GM21526 (cell line): Measurements from ENCODE around the gene ODC1.

Experiments used
- ATAC-seq: cut with Tn5 transposase; IDR thresholded peaks from one replicate; pipeline ENCODE4 v1.9.1; 2021; ENCODE audit warnings: moderate library complexity; ENCODE audit not compliant: unreplicated experiment, low FRiP score

The ODC1 gene

DNA sequence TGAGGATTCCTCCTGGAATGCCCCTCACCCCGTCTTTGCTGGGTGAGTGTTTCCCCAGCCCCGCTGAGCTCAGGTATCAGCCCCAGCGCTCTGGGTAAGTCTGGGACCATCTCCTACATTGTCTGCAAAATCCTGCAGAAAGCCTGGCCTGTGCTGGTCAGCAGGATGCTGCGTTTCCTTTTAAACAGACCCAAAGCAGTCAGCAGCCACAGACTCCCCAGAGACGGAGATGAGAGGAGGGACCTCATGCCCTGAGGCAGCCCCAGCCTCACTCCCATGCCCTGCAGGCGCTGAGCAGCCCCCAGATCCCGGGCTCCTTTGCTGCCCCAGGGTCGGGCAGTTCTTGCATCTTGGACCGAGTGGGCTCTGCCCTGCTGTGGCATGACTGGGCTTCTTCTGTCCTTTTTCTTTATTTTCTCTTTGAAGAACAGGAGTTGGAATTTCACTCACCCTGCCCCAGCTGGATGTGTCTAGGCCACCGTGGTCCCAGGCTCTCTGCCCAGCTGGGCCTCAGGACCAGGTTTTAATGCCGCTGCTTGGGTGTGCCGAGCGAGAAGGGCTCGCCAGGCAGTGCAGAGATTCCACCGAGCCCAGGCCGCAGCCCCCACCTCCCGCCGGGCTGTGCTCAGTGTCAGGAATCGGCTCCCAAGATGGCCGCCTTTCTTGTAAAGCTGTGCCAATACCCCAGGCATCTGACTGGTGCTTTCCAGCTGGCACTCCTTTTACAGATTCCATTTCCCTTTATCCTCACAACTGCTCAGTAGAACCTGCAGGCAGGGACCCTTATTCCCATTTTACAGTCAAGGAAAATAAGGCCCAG, 43.6 kb downstream of the ODC1 start:
- ATAC-seq = no peak

DNA sequence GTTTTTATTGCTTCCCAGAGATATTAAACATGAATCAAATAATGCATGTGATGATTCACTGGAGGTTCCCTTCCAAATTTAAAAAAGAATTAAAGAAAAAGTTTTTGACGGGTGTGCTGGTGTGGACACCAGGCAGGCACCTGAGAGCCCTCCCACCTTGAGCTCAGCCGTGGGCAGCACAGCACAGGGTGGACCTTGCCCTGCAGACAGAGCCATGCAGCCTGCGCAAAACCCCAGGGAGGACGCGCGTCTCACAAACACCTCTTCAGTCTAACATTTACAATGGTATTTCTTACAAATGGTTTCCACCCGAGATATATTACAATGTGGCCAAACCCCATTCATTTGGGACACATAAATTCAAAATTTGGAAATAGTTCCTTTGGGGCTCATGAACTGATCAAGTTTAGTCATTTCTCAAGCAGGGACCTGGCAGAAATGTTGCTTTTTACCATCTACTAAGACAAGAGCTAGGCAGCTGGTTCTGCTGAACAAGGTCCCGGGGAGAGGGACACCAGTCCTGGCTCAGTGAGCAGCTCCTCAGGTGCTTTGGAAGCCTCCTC, 45.4 kb downstream of the ODC1 start:
- ATAC-seq = no peak

DNA sequence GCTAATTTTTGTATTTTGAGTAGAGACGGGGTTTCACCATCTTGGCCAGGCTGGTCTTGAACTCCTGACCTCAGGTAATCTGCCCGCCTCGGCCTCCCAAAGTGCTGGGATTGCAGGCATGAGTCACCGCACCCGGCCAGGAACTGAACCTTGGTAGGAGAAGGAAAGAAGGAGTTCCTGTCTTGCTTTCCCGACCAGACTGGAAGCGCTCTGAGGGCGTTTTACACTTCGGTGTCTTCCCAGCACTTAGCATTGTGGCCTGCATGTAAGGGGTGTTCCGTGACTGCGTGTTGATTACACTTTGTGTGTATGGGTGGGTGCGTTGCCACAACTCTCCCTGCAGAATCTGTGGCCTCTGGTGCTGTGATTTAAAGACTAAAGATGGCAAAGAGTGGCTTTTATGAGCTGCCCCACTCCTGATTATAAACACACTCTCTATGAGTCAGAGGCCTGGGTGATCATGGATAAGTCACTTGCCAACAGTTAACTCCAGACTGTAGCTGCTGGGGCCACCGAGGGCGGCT, 46.0 kb downstream of the ODC1 start:
- no peak for ATAC-seq

DNA sequence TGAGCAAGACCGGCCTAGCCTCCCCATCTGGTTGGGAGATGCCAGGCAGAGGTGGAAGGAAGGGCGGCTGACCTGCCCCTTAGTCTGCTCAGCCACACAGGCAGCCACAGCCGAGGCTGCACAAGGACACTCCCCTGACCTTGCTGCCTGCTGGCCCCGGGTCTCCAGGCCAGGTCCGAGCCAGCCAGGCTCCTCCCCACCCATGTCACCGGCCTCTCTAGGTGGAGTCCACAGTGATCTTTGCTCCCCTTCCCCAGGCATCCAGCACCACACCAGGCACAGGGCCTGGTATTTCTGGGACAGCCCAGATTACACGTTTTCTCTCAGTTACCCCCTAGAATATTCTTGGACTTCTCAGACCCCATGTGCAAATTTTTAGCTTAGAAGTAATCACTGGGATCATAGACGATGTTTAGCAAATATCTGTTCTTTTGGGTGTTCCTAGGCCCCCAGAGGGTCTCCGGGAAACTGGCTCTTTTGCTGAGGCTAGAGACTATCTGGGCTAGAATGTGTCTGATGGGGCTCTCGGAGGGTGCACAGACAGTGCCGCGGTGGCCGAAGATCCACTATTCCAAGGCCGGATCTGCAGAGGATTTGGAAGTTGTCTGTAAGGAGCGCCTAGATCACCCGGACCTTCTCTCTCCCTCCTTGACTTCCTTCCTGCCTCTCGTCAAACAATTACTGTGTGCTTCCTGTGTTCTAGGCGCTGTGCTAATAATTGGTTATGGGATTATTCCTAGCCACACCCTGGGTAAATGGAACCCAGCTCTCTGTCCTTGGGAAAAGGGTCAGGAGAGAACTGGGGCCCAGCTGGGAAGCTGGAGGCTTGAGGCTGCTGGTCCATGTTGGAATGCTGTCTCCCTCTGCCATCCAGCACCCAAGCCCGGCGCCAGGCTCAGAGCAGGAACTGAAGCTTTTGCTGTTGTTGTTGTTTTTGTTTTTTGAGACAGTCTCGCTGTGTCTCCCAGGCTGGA, 46.9 kb downstream of the ODC1 start:
- no peak for ATAC-seq

DNA sequence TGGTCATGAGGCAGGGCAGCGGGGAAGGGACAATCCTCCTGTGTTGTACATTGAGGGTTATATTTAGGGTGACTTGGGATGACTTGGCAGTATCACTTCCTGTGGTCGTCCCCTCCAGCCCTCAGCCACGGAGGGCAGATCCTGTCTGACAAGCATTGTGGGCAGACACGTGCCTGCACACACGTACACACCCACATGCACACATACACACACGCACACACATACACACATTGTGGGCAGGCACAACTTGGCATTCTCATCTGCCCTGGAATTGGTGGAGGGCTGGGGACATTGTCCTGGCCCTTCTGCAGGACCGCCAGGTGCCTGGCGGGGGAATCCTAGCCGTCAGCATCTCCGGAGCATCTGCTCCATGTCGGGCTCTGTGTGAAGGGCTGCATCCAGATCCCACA, 47.6 kb downstream of the ODC1 start:
- ATAC-seq = no peak

DNA sequence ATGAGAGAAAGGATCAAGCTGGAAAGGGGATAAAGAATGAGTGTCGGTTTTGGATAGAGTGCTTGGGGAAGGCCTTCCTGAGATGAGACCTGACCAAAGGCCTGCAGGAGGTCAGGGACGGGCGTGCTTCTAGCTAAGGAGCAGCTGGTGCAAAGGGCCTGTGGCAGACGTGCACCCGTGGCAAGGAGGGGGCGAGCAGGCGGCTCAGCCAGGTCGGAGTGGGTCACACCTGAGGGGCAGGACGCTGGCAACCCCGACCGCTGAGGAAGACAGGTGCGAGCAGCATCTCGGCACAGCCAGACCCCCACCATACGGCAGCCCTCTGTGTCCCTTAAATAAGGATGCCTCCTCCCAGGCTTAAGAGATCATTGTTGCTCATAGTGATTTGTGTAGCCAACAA, 48.1 kb downstream of the ODC1 start:
- no peak for ATAC-seq

DNA sequence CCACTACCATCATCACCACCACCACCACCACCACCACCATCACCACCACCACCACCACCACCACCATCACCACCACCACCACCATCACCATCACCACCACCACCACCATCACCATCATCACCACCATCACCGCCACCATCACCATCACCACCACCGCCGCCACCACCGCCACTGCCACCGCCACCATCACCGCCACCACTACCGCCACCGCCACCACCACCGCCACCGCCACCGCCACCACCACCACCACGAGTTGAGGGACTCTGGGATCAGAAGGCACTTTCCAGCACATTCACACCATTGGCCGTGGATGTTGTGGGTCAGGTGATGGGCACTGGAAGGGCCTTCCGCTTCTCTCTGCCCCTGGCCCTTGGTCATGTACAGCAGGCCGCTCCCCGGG, 48.8 kb downstream of the ODC1 start:
- ATAC-seq = no peak

DNA sequence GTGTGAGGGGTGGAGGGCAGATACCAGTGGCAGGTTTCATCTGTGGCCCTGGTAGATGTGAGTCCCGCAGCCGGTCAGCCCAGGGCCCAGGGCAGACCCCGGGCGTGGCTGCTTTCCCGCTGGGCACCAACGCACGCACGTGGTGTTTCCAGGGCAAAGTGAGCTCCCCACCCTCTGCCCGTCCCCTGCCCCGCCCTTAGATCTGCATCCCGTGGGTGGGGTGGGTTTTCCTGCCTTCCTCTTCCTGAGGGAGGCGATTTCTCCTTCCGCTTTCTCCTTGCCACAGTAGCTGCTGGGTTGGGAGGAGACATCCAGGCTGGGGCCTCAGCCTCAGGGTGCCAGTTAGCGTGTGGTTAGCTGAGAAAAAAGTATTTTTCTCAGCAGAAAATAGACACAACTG, 49.6 kb downstream of the ODC1 start:
- ATAC-seq = no peak

DNA sequence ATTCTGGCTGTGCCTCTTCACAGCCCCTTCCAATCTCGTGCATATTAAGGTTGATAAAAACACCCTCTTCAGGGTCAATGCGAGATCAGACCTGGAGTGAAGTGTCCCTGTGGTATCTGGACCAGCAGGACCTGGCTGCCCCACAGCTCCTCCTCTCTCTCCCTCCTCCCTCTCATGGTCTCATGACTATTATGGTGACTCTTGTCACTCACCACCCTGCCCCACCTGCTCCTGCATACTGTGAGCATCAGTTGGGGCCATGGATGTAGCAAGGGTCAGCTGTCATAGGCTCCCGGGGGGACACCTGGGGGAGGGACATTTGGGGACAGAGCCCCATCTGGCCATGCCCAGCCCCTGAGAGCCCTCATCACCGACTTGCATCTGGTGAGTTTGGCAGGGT, 50.2 kb downstream of the ODC1 start:
- ATAC-seq = no peak

DNA sequence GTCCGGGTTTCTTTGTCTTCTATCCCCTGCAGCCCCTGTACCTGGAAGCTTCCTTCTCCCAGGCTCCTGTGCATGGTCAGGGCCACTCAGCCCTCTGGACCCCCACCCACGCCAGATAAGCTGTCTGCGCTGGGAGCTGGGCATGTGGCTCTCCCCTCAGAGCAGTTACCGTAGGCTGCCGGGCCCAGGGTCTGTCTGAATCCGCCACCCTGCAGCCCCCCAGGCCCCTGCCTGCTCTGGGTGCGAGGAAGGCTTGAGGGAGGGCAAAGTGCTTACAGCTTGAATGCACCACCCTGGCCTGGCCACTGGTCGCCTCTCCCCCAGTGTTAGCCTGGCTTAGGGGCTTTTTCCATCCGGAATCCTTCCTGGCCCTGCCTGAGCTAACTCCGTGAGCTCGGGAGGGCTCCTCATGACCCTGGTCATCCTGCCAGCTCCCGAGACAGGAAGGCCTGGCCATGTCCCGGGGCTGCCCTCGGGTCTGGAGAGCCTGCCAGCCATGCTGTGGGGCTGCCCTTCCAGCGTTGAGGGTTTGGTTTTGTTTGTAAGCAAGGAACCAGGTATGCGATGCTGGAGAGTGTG, 50.7 kb downstream of the ODC1 start:
- no peak for ATAC-seq

DNA sequence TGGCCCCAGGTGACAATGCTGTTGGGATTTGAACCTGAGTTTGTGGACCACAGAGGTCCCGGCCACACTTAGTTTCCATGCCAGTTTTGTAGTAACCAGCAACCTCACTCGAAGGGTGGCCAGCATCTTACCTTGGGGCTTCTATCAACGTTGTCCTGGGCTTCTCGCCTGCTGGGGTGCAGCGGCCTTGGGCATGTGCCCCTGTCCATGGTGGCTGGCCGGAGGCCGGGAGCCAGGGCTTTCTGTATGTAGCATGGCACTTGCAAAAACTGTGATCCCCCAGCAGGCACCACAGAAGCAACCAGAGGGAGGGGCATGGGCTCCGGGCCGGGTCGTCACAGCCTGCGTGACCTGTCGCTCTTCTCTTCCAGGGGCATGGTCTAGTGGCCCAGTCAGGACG, 51.7 kb downstream of the ODC1 start:
- ATAC-seq = no peak

DNA sequence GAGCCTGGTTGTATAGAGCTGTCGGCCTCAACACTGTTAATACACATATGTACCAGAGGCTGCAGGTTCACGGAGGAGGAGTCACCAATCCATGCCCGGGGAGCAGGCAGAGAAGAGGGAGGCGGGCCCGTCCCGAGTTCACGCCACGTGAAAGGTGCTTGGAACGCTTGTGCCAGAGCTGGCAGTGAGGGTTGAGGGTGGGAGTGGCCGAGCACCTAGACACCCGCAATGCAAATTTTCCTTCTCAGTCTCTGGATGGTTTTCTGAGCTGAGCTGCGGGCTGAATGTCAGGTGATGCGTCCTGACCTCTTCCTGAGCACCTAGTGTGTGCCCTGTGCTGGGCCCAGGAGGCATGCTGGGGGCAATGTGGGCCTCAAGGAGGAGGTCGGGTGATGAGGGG, 52.2 kb downstream of the ODC1 start:
- ATAC-seq = no peak

DNA sequence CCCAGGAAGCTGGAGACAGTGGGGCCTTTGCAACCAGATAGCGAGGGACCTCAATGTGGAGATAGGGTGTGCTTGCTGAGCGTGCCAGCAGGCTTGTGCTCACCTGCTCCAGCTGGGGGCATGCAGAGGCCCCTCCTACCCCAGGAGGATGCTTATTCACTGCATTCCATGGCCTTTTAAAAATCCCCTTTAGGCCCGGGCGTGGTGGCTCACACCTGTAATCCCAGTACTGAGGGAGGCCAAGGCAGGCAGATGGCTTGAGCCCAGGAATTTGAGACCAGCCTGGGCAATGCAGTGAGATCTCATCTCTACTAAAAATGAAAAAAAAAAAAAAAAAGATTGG, 54.5 kb downstream of the ODC1 start:
- no peak for ATAC-seq

DNA sequence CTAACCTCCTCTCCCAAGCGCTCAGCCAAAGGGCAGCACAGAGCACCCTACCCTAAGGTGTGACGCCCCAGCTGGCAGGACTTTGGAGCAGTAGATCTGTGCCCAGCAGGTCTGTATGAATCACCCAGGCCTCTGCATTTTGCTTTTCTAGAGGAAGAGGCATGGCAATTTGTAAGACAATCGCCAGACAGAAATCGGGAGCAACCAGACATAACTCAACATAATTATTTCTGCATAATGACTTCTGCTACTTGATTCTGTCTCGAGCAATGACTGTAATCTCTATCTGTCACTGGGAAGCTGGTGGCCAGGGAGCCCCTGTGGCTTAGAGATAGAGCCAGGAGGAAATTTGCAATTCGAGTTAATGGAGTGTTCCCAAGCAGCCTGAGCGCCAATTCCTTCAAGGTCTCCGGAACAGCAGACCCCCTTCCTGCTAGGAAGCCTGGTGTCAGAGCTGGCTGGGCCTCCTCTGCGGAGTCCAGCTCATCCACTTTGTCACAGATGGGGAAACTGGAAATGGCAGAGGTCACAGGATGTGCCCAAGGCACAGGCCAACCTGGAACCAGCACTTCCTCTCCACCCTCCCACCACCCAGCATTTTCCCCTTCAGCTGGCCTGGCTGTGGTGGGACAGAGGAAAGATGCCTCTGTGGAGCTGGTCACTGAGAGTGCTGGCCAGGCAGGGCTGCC, 55.0 kb downstream of the ODC1 start:
- ATAC-seq = no peak

DNA sequence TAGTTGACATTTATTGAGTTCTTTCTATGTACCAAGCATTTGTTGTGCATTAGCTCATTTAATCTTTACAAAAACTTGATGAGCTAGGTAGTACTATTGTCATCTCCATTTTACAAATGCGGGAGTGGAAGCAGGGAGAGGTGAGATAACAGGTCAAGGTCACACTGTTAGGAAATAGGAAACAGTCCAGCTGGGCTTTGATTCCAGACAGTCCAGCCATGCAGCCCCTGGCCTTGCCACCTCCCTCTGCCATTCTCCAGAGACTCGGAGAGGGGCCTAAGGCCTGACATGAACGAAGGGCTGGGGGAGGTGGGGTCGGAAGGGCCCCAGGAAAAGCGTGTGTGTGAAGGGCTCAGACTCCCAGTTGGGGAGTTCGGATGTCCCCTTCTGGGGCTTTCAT, 55.6 kb downstream of the ODC1 start:
- ATAC-seq = no peak

DNA sequence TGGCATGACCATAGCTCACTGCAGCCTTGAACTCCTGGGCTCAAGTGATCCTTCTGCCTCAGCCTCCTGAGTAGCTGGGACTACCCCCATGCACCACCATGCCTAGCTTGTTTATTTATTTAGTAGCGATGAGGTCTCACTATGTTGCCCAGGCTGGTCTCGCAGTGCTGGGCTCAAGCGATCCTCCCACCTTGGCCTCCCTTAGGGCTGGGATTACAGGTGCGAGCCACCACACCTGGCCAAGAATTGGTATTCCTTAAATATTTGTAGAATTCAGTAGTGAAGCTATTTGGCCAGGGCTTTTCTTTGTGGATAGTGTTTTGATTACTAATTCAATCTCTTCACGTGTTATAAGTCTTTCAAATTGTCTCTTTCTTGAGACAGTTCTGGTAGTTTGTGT, 56.0 kb downstream of the ODC1 start:
- ATAC-seq = no peak

DNA sequence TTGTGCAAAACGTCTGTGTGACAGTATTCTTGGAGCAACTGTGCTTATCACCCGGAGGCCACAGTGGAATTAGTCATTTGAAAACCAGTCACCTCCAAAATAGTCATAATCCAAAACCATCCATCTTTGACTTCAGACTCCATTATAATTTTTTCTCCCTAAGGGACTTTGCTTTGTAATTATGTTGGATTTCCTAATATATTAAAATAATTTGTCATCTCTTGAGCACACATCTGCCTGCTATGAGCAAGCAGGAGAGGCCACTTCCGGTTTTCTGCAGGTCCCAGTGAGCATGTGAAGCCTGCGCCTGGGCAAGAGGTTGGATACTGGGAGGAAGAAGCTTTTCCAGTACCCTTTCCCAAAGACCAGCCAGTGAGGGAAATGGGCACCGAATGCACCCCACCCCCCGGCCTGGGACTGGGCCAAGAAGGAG, 57.7 kb downstream of the ODC1 start:
- ATAC-seq = no peak
